ENCODE results near the gene ACAN. TPM values are rescaled to one million over a fixed set of nuclear protein-coding genes. Genes with fewer than 3 reads are reported as not detected.

ACAN gene
- total and polyA plus RNA-seq, 8 donors, result 0.52 to 1.4 (median 0.91) TPM

DNA sequence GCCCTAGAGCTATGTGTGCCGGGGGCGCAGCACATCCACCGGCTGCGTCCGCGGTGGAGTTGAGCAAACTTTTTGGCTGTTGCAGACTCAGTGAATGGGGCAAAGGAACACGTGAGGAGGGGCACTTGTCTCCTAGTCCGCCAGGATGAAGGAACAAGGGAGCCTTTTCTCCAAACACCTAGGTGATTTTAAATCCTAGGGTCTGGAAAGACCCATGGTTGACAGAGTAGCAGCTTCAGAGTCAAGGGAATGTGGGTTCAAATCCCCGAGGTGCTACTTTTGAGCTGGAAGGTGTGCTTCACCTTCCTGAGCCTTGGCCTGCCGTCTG, 648 bp downstream of the ACAN start:
- H3K4me1 ChIP-seq, result peaks cover 0 to 2% of the 10 kb centered on the region in 2 donors
- H3K27me3 ChIP-seq, result peaks cover 29 to 94% of the 10 kb centered on the region in 2 donors
- no peaks in the 10 kb centered on the region for H3K9me3 ChIP-seq
- ATAC-seq (no peak), DNase-seq (no peak)
- no peak overlapping the region for H3K4me3 ChIP-seq
- H3K27ac ChIP-seq, result no peak overlapping the region
- H3K36me3 ChIP-seq, result no peaks in the 10 kb centered on the region
- TF ChIP-seq, protein P1, sequence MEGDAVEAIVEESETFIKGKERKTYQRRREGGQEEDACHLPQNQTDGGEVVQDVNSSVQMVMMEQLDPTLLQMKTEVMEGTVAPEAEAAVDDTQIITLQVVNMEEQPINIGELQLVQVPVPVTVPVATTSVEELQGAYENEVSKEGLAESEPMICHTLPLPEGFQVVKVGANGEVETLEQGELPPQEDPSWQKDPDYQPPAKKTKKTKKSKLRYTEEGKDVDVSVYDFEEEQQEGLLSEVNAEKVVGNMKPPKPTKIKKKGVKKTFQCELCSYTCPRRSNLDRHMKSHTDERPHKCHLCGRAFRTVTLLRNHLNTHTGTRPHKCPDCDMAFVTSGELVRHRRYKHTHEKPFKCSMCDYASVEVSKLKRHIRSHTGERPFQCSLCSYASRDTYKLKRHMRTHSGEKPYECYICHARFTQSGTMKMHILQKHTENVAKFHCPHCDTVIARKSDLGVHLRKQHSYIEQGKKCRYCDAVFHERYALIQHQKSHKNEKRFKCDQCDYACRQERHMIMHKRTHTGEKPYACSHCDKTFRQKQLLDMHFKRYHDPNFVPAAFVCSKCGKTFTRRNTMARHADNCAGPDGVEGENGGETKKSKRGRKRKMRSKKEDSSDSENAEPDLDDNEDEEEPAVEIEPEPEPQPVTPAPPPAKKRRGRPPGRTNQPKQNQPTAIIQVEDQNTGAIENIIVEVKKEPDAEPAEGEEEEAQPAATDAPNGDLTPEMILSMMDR (IDR thresholded peaks at IDR 0.05), result no peak
- intact Hi-C loops (cut with DNase I), result no loop called here

DNA sequence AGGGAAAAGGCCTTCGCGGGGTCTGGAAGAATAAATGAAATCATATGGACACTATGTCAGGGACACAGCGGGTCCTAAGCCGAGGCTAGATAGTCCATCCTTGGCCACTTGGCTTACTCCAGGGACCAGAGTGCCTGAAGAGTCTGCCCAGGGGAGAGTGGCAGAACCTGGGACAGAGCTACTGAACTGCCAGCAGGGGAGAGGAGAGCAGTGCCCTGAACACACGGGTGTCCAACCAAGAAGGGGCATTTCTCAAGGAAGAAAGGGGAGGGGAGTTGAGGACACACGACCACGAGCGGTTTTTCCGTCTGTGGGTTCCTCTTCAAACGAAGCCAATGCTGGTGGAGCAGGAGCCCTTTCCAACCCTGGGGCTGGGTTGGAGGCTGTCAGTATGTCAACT, 1.0 kb downstream of the ACAN start:
- ATAC-seq (no peak), DNase-seq (no peak)
- peaks cover 0 to 2% of the 10 kb centered on the region in 2 donors for H3K4me1 ChIP-seq
- TF ChIP-seq, protein P1 (IDR thresholded peaks at IDR 0.05), result no peak
- H3K9me3 ChIP-seq, result no peaks in the 10 kb centered on the region
- no peak overlapping the region for H3K4me3 ChIP-seq
- peaks cover 29 to 94% of the 10 kb centered on the region in 2 donors for H3K27me3 ChIP-seq
- intact Hi-C loops (cut with DNase I), result no loop called here
- no peaks in the 10 kb centered on the region for H3K36me3 ChIP-seq
- H3K27ac ChIP-seq, result no peak overlapping the region

DNA sequence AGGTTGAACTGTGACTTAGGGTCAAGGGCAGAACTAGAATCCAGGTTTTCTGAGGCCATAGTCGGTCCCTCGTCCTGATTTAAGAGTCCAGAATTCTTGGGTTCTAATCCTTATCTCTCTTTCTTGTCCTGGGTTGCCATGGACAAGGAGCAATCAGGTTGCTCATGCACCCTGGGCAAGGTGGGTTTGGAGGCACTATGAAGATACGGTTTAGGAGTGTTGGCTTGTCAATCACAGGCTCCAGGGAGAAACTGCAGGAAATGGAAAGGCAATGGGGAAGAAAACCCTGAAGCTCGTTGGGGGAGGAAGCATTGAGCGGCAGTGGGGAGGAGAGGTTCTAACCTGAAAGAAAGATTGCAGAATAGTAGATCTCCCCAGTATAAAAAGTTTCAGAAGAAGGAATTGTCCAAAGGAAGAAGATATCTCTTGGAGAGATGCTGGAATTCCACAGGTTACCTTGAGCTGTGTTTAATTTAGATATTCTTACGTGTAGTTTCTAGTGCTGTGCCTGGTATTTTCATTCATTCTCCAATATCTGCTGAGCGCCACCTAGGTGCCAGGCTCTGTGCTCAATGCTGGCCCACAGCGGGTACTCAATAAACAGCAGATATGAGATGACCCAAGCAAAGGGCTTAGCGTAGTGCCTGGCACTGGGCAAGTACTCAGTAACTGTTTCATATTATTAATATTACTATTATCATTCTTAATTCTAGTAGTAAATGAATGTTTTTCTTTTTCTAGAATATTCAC, 2.0 kb downstream of the ACAN start:
- DNase-seq, result no peak
- Histone ChIP-seq H3K27me3 (peaks cover 29 to 91% of the 10 kb centered on the region in 2 donors), H3K9me3 (no peaks in the 10 kb centered on the region), H3K4me1 (peaks cover 0 to 2% of the 10 kb centered on the region in 2 donors), H3K27ac (no peak overlapping the region), H3K36me3 (no peaks in the 10 kb centered on the region), H3K4me3 (no peak overlapping the region)
- ATAC-seq, result no peak
- intact Hi-C loops (cut with DNase I), result no loop called here
- TF ChIP-seq, protein P1 (IDR thresholded peaks at IDR 0.05), result no peak

DNA sequence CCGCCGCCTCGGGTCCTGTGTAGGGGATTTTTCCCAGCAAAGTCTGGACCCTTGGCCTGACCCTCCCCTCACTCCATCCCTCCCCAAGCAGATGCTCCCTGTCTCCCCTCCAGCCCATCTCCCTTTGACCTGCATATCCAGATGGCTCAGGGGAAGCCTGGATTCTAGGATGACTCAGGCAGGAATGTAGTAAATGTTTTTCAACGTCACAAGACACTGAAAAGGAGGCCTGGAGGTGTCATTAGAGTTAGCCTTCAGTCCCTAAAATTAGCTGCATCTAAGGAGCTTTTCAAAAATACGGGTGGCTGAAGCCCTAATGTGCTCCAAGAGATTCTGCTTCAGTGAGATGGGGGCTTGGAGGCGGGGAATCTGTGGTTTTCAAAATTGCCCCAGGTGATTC, 7.2 kb downstream of the ACAN start:
- DNase-seq (no peak), ATAC-seq (no peak)
- Histone ChIP-seq H3K4me1 (no peaks in the 10 kb centered on the region), H3K36me3 (no peaks in the 10 kb centered on the region), H3K4me3 (no peak overlapping the region), H3K9me3 (no peaks in the 10 kb centered on the region), H3K27me3 (peaks cover 0 to 73% of the 10 kb centered on the region in 2 donors), H3K27ac (no peak overlapping the region)
- intact Hi-C loops (cut with DNase I), result no loop called here
- TF ChIP-seq, protein P1 (IDR thresholded peaks at IDR 0.05), result no peak

DNA sequence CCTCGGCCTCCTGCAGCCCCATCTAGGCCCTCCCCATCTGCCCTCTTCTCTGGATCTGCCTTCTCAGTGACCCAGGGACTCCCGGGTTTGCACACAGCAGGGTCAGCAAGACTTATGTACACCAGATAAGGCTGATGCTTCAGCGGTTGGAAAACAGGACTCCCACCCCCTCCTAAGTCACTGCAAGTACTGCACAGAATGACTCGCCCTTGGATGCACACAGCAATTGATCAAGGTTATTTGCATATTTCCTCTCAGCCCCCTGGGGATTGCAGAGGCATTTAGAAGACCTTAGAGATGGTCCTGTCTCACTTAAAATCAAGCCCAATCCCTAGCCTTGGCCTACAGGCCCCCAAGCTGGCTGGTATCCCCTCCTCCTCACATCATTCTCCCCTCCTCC, 8.9 kb downstream of the ACAN start:
- H3K27ac ChIP-seq, result no peak overlapping the region
- DNase-seq, result no peak
- no peaks in the 10 kb centered on the region for H3K9me3 ChIP-seq
- H3K4me3 ChIP-seq, result no peak overlapping the region
- no peak for ATAC-seq
- intact Hi-C loops (cut with DNase I), result no loop called here
- TF ChIP-seq, protein P1 (IDR thresholded peaks at IDR 0.05), result no peak
- no peaks in the 10 kb centered on the region for H3K36me3 ChIP-seq
- H3K27me3 ChIP-seq, result peaks cover 0 to 56% of the 10 kb centered on the region in 2 donors
- no peaks in the 10 kb centered on the region for H3K4me1 ChIP-seq

Measured in left lung (tissue), 10 donors.